Amniotic epithelial cell (primary cell): ENCODE data around the gene METTL1.
"Not testable (repeated sequence)": the region's sequence is repeated elsewhere in the genome, so short reads cannot be mapped to it uniquely, and the experiment has no call there.

Experiments
- DNase-seq: peaks from one replicate; pipeline ENCODE4 v3.0.0-alpha.2; 2010; ENCODE audit warnings: low read depth

METTL1 gene

DNA sequence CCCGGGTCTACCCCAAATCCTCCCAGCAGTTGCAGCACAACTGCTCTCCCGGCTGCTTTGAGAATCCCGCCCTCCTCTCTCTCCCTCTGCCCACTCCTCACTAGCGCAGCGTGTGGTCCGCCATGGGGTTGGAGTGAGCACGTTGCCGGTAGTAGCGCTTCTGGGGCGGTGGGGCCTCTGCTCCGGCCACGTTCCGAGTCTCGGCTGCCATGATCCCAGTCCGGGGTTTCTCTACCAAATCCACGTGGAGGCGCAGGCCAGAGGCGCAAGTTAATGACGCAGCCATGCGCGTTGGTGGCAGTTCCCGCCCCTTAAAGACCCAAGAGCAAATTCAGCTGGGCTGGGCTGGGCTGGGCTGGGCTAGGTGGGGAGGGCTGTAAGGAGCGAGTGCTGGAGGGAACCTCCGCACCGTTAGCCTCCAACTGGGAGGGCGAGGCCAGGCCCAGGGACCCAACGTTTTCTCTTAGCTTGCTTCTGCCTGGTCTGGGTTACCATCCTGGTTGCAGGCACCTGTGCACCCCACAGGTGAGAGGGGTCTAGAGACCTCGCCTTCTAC lies at the start of gene METTL1:
TSS of gene METTL1 (minus strand) at position 233 of the 556 bp plus-strand sequence. CDS start at position 211, 22 bp downstream.
- DNase-seq, result peak; percentile 96

DNA sequence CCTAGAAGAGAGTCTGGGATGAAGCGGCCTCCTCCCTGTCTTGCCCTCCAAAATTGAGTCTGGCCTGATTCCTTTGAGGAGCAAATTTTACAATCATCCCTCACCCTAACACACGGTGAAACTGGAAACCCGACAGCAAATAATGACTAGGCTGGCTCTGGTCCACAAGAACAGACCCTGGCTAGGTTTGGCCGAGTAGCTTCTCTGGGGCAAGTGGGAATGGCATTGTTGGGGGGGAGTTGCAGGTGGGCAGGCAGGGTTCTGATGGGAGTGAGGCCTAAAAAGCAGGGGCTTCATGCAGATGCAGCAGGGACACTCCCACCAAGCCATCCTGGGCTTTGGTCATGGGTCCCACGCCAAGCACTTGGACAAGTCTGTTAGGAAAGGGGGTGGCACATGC lies 49.1 kb upstream of the METTL1 start:
- not testable (repeated sequence) for DNase-seq

DNA sequence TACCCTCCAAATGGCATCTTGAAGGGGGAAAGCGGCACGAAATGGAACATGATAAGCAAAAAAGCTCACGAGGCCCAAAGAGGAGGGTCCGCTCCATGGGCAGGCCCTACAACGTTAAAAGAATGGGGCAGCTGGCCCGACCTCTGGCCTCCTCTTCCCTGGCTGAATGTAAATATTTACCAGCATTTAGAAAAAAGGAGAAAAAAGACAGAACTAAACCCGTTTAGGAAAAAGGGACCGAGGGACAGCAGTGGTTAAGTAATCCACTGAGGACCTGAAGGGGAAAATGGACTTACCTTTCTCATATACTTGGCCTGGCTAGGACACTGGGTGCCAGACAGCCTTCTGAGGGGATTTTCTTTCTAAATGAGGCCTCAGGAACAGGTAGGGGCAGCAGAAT lies 48.2 kb upstream of the METTL1 start:
- DNase-seq, result not testable (repeated sequence)

DNA sequence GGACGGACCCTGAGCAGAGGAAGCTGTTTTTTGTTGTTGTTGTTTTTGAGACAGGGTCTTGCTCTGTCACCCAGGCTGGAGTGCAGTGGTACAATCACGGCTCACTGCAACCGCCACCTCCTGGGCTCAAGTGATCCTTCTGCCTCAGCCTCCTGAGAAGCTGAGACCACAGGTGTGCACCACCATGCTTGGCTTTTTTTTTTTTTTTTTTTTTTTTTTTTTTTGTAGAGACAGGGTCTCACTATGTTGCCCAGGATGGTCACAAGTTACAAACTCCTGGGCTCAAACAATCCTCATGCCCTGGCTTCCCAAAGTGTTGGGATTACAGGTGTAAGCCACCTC lies 46.1 kb upstream of the METTL1 start:
- not testable (repeated sequence) for DNase-seq

DNA sequence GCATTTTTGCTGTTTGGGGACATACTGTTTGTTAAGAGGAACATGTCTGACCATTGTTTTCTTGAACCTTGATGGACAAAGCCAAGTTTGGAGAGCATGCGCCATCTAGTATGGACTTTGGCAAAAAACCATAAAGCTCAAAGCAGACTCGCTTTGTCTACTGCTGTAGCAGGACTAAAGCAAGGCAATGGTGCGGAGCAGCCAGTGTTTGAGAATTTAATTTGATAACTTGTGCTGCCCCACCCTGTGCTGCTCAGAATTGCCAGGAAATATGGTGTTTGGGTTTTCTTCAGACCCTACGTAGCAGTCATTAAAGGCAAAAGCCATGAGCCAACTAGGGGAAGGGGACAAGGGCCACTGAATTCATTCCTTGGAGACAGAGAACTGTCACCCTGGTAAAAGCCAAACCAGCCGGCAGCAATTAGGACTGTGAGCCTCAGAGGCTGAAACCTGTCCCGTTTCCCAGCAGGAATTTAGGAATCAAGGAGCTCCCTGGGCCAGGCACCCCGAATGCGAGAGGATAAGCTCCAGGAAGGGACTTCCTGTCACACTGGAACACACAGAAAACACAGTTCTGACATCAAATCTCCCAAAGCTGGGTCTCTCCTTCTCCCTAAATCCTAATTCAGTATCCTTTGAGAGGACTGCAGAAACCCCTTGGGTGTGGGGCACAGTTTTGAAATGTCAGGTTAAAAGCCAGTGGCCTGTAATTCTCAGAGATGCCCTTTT lies 45.5 kb upstream of the METTL1 start:
- no peak for DNase-seq

DNA sequence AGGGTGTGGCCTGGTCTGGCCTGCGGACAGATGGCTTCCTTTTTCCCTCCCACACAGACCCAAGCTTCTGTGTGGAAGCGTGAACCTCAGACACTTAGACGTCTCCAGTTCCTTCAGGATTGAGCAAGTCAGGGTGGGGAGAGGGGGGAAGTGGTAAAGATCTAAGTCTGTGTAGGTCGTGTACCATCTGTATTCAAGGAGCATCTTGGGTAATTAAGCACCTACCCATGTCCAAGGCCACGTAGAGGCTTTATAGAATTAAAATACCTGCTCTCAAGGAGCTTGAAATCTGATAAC lies 44.9 kb upstream of the METTL1 start:
- DNase-seq, result peak; percentile 66

DNA sequence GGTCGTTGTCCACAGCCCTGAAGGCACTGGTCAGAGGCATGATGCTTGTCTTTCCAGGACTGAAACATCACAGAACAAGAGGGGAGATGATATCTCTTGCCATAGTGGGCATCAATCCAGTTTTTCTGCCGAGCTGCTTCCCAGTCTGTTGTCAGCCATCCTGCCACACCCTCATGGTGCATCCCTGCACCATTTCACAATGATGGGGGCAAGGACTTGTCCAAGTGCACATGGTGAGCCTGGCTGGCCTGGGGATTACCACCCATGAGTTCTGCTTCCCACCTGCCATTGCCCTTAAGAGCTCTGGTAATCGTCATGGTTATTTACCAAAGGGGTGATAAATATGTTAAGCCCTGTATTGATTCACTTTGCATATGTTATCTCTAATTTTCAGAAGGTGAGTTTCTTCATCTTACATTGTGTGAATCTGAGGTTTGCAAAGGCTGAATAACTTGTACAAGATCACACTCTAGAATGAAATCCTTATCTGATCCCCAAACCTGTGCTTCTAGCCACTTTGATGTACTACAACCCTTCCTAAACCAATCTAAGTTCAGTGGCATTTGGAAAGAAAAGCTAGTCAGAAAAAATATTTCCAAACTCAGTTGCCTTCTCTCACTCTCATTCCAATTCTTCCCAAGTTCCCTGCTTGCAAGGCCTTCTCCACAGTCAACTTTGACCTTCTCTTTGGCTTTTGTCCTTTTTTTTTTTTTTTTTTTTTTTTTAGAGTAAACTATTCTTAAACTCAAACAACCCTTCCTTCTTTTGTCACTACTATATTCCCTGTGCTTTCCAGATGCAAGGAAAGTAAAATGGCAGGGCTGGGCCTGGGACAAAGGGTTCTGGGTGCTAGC lies 44.3 kb upstream of the METTL1 start:
- DNase-seq, result peak; percentile 26

DNA sequence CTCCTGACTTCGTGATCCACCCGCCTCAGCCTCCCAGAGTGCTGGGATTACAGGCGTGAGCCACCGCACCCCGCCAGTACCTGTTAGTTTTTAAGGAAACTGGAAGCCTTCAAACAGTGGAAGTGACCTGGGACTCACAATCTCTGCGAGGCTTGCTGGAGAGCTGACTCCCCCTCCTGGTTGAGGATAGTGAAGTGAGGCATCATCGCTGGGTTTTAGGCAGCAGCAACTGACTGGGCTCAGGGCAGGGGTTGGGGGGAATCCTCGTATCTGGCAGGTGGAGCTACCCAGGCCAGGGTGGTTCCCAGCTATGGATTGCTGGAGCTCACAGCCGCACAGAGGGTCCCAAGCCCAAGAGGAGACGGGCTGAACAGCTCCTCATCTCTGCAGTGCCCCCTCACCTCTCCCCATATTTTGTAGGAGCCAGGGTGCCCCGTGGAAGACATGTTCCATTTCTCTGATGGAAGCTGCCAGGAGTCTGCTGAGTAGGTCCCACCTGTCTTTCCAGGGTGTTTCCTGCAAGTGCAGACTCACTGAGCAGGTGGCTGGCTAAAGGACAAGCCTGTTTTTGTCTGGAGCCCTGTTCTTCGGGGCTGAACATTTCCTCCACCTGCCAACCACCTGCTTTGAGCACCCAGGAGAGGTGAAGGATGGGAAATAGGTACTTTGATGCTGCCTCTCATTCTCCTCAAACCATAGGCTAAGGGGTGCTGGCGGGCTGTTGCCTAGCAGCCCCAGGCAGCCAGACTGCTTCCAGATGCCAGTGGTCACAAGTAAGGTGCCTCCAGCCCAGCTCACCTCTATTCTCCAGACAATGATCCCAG lies 43.5 kb upstream of the METTL1 start:
- no peak for DNase-seq

DNA sequence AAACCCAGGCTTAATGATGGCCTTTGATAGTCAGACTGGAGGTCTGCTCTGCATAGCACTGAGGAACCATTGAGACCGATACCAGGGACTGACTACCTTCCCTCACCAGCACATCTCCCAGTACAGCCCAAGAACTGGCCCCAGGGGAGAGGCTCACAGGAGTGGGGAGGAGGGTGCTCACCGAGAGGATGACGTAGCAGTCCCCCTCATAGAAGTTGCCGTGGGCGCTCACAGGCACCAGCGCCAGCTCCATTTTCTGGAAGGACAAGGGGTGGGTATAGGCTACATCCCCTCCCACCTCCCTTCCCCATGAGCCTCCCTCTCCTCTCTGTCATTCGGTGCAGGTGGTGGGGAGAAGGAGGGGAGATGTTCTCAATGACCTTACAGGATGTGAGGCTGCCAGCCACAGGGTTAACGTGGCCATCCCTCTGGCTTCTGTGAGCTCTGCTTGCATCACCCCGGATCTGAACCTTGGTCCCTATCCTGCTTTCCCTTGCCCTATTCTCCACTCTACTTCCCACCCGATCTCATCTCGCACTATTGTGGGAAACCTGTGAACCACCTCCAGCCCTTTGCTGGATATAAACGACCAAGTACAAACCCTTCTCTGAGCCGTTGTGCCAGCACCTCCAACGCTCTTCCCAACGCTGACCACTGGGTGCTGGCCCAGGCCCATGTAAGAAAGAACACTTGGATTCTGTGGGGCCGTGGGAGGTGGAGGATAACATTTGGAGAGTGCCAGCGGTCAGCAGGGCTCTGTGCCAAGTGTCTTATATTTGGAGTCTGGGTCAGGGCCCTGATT lies 42.3 kb upstream of the METTL1 start:
- peak; percentile 64 for DNase-seq

DNA sequence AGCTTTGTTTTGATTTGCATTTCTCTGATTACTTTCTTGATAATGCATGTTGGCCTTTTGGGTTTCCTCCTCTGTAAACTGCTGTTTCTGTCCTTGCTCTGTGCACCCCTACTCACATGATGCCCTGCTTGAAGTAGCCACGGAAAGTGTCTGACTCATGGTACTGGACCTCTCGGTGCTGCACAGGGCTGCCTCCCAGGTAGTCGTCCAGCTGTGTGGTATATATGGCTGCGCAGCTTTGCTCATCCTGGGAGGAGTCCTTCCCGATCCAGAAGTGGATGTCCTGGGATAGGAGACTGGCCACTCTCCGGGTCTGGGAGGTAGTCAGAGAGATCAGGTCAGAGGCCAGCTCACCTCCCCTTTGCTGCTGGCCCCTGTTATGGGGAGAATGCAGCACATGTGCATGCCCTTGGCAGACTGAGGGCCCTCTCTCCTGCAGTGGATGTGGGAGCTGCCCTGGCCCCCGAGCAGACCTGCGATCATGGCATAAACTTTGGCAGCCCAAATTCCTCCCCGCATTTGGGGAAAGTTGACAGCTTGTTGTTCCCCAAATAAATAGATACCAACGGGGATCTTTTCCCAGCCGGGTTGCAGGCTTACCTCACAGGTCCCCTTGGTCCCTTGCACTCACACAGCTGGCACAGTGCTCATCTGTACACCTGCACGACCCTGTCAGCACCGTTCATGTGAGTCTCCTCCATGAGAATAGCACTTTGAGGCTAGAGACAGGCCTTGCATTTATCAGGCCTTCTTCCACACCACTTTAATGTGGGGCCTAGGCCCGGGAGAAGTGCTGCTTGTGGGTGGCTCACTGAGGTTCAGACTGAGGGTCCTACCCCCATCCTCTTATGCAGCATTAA lies 41.4 kb upstream of the METTL1 start:
- DNase-seq, result peak; percentile 28

DNA sequence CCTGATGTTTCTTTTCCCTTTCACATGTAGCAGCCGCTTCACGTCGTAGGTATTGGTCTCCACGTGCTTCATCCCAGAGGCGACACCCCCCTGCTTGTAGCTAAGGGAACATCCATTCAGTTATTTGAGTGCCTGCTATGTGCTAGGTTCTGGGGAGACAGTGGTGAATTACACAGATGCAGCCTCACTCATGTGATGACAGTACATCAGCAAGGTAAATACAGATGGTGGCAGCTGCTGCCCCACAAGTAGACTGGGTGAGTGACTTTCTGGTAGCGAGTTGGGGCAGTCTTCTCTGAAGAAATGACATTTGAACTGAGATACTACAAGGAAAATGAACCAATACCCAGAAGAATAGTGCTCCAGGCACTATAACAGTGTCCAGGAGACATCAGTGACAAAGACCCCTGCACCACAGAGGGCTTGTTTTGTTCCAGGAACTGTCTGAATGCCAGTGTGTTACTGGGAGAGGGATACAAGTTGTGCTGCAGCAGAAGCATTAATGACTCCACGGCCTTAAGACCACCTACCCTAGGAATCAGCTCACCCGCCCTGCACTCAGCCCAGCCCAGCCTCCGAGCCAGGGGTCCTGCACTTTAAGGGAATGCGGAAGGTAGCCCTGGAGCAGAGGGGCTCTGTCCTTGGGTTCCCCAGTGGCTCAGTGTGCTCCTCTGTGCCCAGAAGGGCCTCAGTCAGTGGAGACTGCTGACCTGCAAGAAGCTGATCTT lies 39.3 kb upstream of the METTL1 start:
- no peak for DNase-seq

DNA sequence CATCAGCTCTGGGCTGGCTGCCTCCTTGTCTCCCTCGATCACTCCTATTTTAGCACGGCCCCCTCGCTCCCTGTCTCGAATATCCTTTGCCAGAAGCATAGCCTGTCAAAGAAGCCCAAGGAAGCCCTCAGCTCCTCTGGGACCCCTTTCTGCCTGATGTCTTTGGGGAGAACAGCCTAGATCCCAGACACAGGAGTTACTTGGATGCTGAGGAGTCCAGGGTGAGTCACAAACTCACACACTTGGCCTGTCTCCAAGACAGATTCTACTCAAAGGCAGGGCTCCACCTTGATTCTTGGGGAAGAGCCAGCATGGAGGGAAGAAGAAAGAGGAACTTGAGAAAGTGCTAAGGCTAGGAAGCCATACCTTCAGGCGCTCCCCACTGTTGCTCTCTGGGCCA lies 38.5 kb upstream of the METTL1 start:
- DNase-seq, result peak; percentile 70

DNA sequence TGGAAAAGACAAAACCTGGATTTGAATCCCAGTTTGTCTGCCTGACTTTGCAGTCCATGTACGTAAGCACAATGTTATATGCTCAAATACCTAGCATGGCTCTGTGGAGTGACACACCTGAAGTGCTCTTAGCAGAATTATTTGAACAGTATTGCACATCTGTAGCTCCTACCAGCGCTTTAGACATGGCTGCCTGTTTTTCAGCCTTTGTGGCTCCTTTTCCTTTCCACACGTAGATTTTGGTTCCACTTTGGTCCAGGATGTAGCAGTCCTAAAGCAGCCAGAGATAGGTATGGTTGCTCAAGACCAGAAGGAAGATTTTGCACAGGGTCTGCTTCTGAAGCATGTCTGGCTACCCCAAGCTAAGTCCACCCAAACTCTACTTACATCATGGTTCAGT lies 37.5 kb upstream of the METTL1 start:
- DNase-seq, result no peak

DNA sequence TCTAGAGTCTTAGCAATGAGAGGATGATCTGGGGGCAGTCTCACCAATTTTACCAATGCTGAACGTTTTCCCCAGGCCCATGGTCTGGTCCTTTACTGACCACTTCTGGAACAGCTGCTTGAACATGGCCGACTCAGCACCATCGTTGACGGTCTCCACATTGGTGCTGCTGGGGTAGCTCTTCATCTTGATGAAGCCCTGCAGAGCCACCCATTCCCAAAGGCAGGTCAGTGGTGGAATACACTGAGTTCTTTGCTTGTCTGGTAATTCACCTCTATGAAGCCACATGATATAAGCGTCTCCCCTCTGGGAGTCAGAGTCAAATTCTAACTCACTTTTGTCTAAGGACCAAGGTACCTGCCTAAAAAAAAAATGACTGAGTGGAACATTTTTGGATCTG lies 36.4 kb upstream of the METTL1 start:
- DNase-seq, result no peak

DNA sequence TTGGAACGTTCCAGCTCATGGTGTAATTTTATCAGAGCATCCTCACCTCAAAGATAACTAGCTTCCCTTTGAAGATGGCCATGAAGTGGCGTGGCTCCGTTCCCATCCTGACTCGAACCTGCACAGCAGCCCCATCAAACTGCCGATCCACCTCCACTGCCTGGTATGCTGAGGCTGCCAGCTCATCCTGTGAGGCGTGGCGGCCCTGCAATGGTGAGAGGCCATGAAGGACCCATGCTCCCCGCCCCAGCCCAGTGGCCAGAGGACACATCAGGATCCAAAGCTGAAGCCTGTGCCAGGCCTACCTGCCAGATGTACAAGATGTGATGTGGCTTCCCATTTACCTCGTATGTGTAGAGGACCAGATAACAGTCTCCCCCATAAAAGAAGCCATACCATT lies 35.4 kb upstream of the METTL1 start:
- no peak for DNase-seq

DNA sequence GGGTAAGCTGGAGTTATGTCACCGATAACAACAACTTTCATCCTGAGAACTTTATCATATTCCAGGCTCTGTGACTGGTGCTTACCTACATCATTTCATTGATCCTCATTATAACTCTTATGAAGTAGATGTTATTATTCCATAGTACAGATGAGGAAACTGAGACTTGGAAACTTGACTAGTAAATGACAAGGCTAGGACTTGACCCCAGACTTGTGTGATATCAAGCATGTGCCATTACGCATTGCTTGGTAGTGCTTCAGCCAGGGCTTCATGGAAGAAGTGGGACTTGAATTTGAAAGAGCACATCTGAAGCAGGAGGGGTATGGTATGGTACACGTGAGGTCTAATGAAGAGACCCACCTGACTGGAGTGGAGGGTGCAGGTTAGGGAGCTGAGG lies 34.8 kb upstream of the METTL1 start:
- no peak for DNase-seq

DNA sequence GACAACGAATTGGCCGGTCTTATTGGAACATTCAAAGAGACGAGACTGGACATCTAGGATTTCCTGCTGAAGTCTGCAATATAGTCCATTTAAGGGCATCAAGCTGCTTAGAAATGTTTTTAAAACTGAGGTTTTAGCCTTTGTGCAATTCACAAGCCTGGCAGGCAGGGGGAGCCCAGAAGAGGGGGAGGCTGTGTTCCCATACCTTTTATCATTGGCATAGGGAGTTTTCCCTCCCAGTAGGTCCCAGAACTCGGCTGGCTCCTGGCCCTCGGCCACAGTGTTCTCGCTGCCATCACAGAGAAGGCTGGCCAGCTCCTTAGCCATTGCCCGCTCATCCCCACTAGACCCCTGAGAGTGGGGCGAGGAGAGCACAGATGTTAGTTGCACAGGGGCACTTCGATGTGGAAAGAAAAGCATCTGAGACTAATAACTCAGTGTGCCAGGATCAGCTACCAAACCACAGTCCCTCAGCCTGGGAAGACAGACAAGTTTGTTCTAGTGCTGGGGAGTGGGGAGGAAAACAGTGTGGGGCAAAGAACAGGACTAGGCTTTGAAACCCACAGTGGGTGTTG lies 31.5 kb upstream of the METTL1 start:
- DNase-seq, result peak; percentile 43

DNA sequence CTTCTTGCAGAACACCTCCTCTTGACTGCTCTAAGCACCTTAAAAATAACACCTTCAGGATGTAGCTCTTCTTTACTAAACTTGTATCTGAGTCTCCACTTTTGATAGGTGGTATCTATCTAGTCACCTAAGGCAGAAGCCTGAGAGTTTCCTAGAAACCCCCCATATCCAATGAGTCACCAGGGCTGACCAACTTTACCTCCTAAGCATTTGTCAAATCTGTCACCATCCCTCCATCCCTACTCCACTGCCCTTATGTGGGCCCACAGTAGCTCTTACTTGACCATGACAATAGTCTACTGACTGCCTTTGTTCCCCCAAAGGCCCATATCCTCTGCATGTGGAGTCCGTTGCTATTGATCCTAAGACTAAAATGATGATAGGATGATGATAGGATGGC lies 30.7 kb upstream of the METTL1 start:
- no peak for DNase-seq

DNA sequence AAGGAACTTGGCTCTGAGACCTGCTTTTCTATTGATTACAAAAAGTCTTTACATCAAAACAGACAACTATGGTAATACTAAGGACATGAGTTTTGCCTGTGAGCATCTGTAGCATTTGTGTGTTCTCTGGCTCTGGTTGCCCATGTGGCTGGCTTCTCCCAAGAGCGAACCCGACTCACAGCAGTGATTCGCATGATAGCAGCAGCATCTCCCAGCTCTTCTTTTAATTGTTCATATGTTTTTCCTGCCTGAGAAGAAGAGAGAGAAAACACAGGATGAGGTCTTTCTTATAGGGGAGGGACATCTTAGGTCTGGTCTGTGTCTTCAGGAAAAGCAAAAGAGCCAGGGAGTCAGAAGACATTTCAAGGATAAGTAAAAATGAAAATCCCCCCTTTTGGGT lies 29.1 kb upstream of the METTL1 start:
- DNase-seq, result no peak

DNA sequence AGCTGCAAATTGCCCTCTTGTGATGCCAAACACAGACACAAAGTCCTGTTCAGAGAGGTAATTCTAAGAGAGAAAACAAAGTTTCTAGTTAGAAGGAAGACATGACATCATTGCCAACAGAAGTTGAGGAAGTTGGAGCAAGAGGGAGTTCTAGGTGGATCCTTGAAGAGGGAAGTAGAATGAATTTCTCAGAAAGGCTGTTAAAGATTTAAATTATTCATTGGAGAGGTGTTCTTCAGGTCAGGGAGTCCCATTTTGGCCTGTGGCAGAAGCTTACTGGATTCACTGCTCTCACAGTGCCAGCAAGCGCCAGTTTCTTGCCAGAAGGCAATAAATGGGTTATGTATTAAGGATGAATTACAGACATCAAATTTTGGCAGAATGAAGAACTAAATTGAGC lies 26.0 kb upstream of the METTL1 start:
- DNase-seq, result no peak
